ENCODE data around the gene CDSN.

DNA sequence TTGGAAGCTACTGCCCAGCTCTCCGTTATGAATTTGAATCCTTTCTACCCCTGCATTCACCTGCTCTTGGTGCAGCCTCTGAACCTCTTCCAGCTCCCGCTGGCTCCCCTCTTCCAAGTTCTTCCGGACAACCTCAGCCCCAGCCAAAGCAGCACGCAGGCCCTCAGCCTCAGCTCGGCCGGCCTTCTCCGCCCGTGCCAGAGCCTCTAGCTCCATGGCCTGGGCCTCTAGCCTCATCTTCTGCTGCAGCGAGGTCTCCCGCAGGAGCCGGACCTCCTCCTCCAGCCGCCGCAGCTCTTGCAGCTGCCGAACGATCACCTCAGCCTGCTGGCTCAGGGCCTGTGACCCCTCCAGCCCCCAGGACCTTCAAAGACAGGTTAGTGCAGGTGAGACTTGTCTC is 34.2 kb upstream of the CDSN start:
- TF ChIP-seq POLR2AphosphoS5 (IDR thresholded peaks at IDR 0.05), result no peak
- TF ChIP-seq, protein P1, sequence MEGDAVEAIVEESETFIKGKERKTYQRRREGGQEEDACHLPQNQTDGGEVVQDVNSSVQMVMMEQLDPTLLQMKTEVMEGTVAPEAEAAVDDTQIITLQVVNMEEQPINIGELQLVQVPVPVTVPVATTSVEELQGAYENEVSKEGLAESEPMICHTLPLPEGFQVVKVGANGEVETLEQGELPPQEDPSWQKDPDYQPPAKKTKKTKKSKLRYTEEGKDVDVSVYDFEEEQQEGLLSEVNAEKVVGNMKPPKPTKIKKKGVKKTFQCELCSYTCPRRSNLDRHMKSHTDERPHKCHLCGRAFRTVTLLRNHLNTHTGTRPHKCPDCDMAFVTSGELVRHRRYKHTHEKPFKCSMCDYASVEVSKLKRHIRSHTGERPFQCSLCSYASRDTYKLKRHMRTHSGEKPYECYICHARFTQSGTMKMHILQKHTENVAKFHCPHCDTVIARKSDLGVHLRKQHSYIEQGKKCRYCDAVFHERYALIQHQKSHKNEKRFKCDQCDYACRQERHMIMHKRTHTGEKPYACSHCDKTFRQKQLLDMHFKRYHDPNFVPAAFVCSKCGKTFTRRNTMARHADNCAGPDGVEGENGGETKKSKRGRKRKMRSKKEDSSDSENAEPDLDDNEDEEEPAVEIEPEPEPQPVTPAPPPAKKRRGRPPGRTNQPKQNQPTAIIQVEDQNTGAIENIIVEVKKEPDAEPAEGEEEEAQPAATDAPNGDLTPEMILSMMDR (IDR thresholded peaks at IDR 0.05), result no peak
- no peak for TF ChIP-seq EP300 (IDR thresholded peaks at IDR 0.05)

Measured in gastroesophageal sphincter (tissue), 3 donors.